Sigmoid colon (tissue), 4 donors: ENCODE measurements around the gene TUT4.

Experiments used
- POLR2A ChIP-seq, 2 donors: fragments of 450-650 bp; IDR thresholded peaks; one replicate each; pipeline ENCODE4 v1.6.1; 2016; ENCODE audit warnings: antibody characterized with exemption in 2 of 2, mild to moderate bottlenecking in 2 of 2, moderate library complexity in 2 of 2
- POLR2AphosphoS5 ChIP-seq, 4 donors: sonication (generic); formaldehyde crosslinking; IDR thresholded peaks; one replicate each; pipeline ENCODE4 v1.6.1; 2017; ENCODE audit warnings: antibody characterized with exemption in 4 of 4
- TF ChIP-seq, protein P1 (sequence below), 4 experiments: fragments of 450-650 bp in 3 of 4; fragments of 200-600 bp in 1 of 4; IDR thresholded peaks; one replicate each; pipeline ENCODE4 v1.5.1; 2016 to 2019; ENCODE audit warnings: antibody characterized with exemption in 4 of 4, mild to moderate bottlenecking in 3 of 4, moderate library complexity in 2 of 4

DNA sequence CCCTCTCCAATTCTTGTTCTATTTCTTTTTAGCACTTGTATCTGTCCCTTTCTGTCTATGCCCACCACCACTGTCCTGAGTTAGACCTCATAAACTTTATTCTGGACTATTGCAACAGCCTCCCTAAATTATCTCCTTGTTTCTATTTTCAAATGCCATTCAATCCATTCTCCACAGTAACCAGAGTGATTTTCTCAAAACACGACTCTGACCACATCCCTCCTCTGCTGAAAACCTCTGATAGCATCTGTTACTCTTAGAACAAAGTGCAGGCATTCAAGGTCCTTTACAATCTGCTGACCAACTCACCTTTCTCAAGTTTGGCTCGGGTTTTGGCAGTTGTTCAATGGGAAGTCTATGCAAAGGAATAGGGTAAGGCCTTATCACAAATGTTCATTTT is 26.5 kb upstream of the TUT4 start:
- TF ChIP-seq, protein P1, sequence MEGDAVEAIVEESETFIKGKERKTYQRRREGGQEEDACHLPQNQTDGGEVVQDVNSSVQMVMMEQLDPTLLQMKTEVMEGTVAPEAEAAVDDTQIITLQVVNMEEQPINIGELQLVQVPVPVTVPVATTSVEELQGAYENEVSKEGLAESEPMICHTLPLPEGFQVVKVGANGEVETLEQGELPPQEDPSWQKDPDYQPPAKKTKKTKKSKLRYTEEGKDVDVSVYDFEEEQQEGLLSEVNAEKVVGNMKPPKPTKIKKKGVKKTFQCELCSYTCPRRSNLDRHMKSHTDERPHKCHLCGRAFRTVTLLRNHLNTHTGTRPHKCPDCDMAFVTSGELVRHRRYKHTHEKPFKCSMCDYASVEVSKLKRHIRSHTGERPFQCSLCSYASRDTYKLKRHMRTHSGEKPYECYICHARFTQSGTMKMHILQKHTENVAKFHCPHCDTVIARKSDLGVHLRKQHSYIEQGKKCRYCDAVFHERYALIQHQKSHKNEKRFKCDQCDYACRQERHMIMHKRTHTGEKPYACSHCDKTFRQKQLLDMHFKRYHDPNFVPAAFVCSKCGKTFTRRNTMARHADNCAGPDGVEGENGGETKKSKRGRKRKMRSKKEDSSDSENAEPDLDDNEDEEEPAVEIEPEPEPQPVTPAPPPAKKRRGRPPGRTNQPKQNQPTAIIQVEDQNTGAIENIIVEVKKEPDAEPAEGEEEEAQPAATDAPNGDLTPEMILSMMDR (IDR thresholded peaks at IDR 0.05): no peak
- TF ChIP-seq POLR2AphosphoS5 (IDR thresholded peaks at IDR 0.05) (no peak), POLR2A (IDR thresholded peaks at IDR 0.05) (no peak)
